ENCODE results near the gene LMBRD1. TPM values are rescaled to one million over a fixed set of nuclear protein-coding genes. Genes with fewer than 3 reads are reported as not detected.

LMBRD1 gene
- total RNA-seq, 1 experiment from 2014 or later: 17.0 TPM

- Histone ChIP-seq H3K23me2 (ENCODE audit: insufficient read length, low read depth, low read length, poor library complexity, severe bottlenecking) (no peaks in the 10 kb centered on the region), H3K9me3 (ENCODE audit: control insufficient read depth, low read depth, low read length) (no peaks in the 10 kb centered on the region), H2BK20ac (ENCODE audit: low read depth, low read length, poor library complexity, severe bottlenecking) (no peak overlapping the region), H3K27ac (ENCODE audit: insufficient read length, low read depth, low read length) (no peak overlapping the region), H2BK12ac (ENCODE audit: insufficient read length, low read depth, low read length) (no peak overlapping the region), H4K20me1 (ENCODE audit: control insufficient read depth, insufficient read depth, insufficient read length) (no peaks in the 10 kb centered on the region), H2BK15ac (ENCODE audit: low read depth, low read length) (no peak overlapping the region), H4K5ac (ENCODE audit: insufficient read length, low read depth, low read length) (no peak overlapping the region), H3K79me2 (ENCODE audit: insufficient read depth, low read length) (peaks cover 2% of the 10 kb centered on the region; the same call in 1 of the 2 replicates), H4K8ac (replicated peaks; ENCODE audit: insufficient read length, low read depth, low read length) (no peak overlapping the region), H3K4me2 (ENCODE audit: insufficient read depth, insufficient read length, low read length) (no peak overlapping the region), H2AFZ (ENCODE audit: low read length) (no peak overlapping the region), H2BK120ac (ENCODE audit: low read depth, low read length, poor library complexity, severe bottlenecking) (no peak overlapping the region), H3K14ac (ENCODE audit: insufficient read depth, low read length) (no peak overlapping the region), H3K4me1 (ENCODE audit: insufficient read depth, low read length) (no peaks in the 10 kb centered on the region), H3K18ac (ENCODE audit: insufficient read length, low read depth, low read length) (no peak overlapping the region), H3K23ac (ENCODE audit: insufficient read length, low read depth, low read length) (no peak overlapping the region), H4K91ac (ENCODE audit: insufficient read length, low read depth, low read length) (no peak overlapping the region), H2AK5ac (ENCODE audit: insufficient read length, low read length) (no peak overlapping the region), H3K27me3 (ENCODE audit: insufficient read depth, low read length) (no peaks in the 10 kb centered on the region), H3K56ac (ENCODE audit: insufficient read length, low read depth, low read length) (no peak overlapping the region), H2BK5ac (ENCODE audit: insufficient read length, low read length) (no peak overlapping the region), H3T11ph (ENCODE audit: low read length) (no peak overlapping the region), H3K4ac (ENCODE audit: low read depth, low read length) (no peak overlapping the region), H3K9ac (ENCODE audit: extremely low read depth, insufficient read length, low read length) (no peak overlapping the region), H3K79me1 (ENCODE audit: insufficient read depth, low read depth, low read length, poor library complexity, severe bottlenecking) (peaks cover 3% of the 10 kb centered on the region)
- TF ChIP-seq, protein P1, sequence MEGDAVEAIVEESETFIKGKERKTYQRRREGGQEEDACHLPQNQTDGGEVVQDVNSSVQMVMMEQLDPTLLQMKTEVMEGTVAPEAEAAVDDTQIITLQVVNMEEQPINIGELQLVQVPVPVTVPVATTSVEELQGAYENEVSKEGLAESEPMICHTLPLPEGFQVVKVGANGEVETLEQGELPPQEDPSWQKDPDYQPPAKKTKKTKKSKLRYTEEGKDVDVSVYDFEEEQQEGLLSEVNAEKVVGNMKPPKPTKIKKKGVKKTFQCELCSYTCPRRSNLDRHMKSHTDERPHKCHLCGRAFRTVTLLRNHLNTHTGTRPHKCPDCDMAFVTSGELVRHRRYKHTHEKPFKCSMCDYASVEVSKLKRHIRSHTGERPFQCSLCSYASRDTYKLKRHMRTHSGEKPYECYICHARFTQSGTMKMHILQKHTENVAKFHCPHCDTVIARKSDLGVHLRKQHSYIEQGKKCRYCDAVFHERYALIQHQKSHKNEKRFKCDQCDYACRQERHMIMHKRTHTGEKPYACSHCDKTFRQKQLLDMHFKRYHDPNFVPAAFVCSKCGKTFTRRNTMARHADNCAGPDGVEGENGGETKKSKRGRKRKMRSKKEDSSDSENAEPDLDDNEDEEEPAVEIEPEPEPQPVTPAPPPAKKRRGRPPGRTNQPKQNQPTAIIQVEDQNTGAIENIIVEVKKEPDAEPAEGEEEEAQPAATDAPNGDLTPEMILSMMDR (conservative IDR thresholded peaks at IDR 0.05): no peak
- no CpG with 5 or more reads among the region's 1 CpG for WGBS (ENCODE audit: extremely low coverage, insufficient read length, low lambda C conversion rate)
- Mint-ChIP-seq H3K27me3 (ENCODE audit: low read depth) (no peaks in the 10 kb centered on the region), H3K4me3 (no peak overlapping the region), H3K27ac (no peak overlapping the region), H3K4me1 (peaks cover 4 to 8% of the 10 kb centered on the region in 2 experiments; a peak in 3 of 4 replicates), H3K36me3 (ENCODE audit: insufficient read depth in 1 of 3, low read depth in 3 of 3) (peaks cover 2 to 6% (median 6%) of the 10 kb centered on the region in 3 experiments; a peak in 5 of 7 replicates), H3K9me3 (no peaks in the 10 kb centered on the region)
- DNase-seq: no peak
Observed at GRCh38 chr6:69783108-69783507, 13.7 kb downstream of the LMBRD1 start.

All from H9 (cell line).